ENCODE data around the gene CDC42EP1.

The CDC42EP1 gene

GRCh38 chr22:37561212-37562048 is 1.1 kb downstream of the CDC42EP1 start:
- DNase-seq: peak; percentile 79

- DNase-seq: no peak
Observed at GRCh38 chr22:37562049-37562875, 2.0 kb downstream of the CDC42EP1 start.

GRCh38 chr22:37563153-37564081 is 3.1 kb downstream of the CDC42EP1 start:
- DNase-seq: no peak

GRCh38 chr22:37564111-37564711 is 3.9 kb downstream of the CDC42EP1 start:
- DNase-seq: no peak

GRCh38 chr22:37565830-37566229 is 5.5 kb downstream of the CDC42EP1 start:
- no peak for DNase-seq

GRCh38 chr22:37566329-37566837 is 6.1 kb downstream of the CDC42EP1 start:
- DNase-seq: no peak

- DNase-seq: peak; percentile 73
Observed at GRCh38 chr22:37566903-37567798, 6.9 kb downstream of the CDC42EP1 start.

- DNase-seq: no peak
Observed at GRCh38 chr22:37568012-37568411, 7.7 kb downstream of the CDC42EP1 start.

- DNase-seq: no peak
Observed at GRCh38 chr22:37568448-37569008, 8.2 kb downstream of the CDC42EP1 start.

GRCh38 chr22:37569009-37569920 is 9.0 kb downstream of the CDC42EP1 start:
- DNase-seq: no peak

- DNase-seq: no peak
Observed at GRCh38 chr22:37569921-37570660, 9.8 kb downstream of the CDC42EP1 start.

GRCh38 chr22:37570661-37570976 is 10.3 kb downstream of the CDC42EP1 start:
- DNase-seq: no peak

- no peak for DNase-seq
Observed at GRCh38 chr22:37571258-37571991, 11.1 kb downstream of the CDC42EP1 start.

- no peak for DNase-seq
Observed at GRCh38 chr22:37571992-37572373, 11.7 kb downstream of the CDC42EP1 start.

- DNase-seq: no peak
Observed at GRCh38 chr22:37575490-37576003, 15.3 kb downstream of the CDC42EP1 start.

- DNase-seq: no peak
Observed at GRCh38 chr22:37578002-37578401, 17.7 kb downstream of the CDC42EP1 start.

- DNase-seq: no peak
Observed at GRCh38 chr22:37581504-37581903, 21.2 kb downstream of the CDC42EP1 start.

- DNase-seq: no peak
Observed at GRCh38 chr22:37582526-37582925, 22.2 kb downstream of the CDC42EP1 start.

All from hematopoietic multipotent progenitor cell treated with erythropoietin and hydrocortisone succinate and interleukin-3 and kit ligand, for 8 days (in vitro differentiated cells).